HEK293 (cell line): Measurements from ENCODE around the gene CYB5R3.

Experiments used
- CTCF ChIP-seq: fragments of 450-650 bp; formaldehyde crosslinking; IDR thresholded peaks from 2 replicates; pipeline ENCODE4 v1.5.1; 2016; ENCODE audit warnings: missing biosample characterization, missing genetic modification characterization
- MEIS1 ChIP-seq: sonication (generic); formaldehyde crosslinking; IDR thresholded peaks from 2 replicates; pipeline ENCODE4 v1.8.1; 2022; ENCODE audit warnings: missing genetic modification reagents, mild to moderate bottlenecking, borderline replicate concordance
- PRDM1 ChIP-seq: fragments of 450-650 bp; formaldehyde crosslinking; IDR thresholded peaks from 2 replicates; pipeline ENCODE4; 2016; ENCODE audit warnings: missing biosample characterization, missing genetic modification characterization
- PRDM4 ChIP-seq: fragments of 450-650 bp; formaldehyde crosslinking; IDR thresholded peaks from 2 replicates; pipeline ENCODE4 v1.5.1; 2017; ENCODE audit warnings: missing biosample characterization, missing genetic modification characterization
- ZBTB20 ChIP-seq: fragments of 450-650 bp; formaldehyde crosslinking; IDR thresholded peaks from 2 replicates; pipeline ENCODE4 v1.5.1; 2016; ENCODE audit warnings: missing biosample characterization, missing genetic modification characterization
- ZNF175 ChIP-seq: fragments of 450-650 bp; formaldehyde crosslinking; IDR thresholded peaks from 2 replicates; pipeline ENCODE4 v1.5.1; 2016; ENCODE audit warnings: missing biosample characterization, missing genetic modification characterization
- ZNF280D ChIP-seq: fragments of 450-650 bp; formaldehyde crosslinking; IDR thresholded peaks from 2 replicates; pipeline ENCODE4 v1.5.1; 2016; ENCODE audit warnings: missing biosample characterization, missing genetic modification characterization
- ZNF324 ChIP-seq: fragments of 450-650 bp; formaldehyde crosslinking; IDR thresholded peaks from 2 replicates; pipeline ENCODE4 v1.5.1; 2016; ENCODE audit warnings: missing biosample characterization, missing genetic modification characterization
- ZNF488 ChIP-seq: fragments of 450-650 bp; formaldehyde crosslinking; IDR thresholded peaks from 2 replicates; pipeline ENCODE4 v1.5.1; 2016; ENCODE audit warnings: missing biosample characterization, missing genetic modification characterization
- ZNF549 ChIP-seq: fragments of 450-650 bp; IDR thresholded peaks from 2 replicates; pipeline ENCODE4 v1.5.1; 2018; ENCODE audit warnings: missing biosample characterization, missing genetic modification characterization, mild to moderate bottlenecking, inconsistent platforms, moderate library complexity
- ZNF580 ChIP-seq: fragments of 450-650 bp; formaldehyde crosslinking; IDR thresholded peaks from 2 replicates; pipeline ENCODE4 v1.5.1; 2016; ENCODE audit warnings: missing biosample characterization, missing genetic modification characterization

GRCh38 chr22:42586381-42586780 lies 62.8 kb downstream of the CYB5R3 start:
- TF ChIP-seq PRDM4 (tag by site-specific recombination) (no peak), CTCF (tag by site-specific recombination) (no peak), ZNF175 (tag by site-specific recombination) (no peak), MEIS1 (CRISPR knock-in tag) (no peak), ZNF280D (tag by site-specific recombination) (no peak), ZNF488 (no peak), ZNF549 (tag by site-specific recombination) (no peak), ZNF580 (tag by site-specific recombination) (no peak), PRDM1 (no peak), ZNF324 (tag by site-specific recombination) (no peak), ZBTB20 (tag by site-specific recombination) (no peak)
